Right cardiac atrium (tissue), 5 donors: ENCODE measurements around the gene FAM47B. TPM values are rescaled to one million over a fixed set of nuclear protein-coding genes. Genes with fewer than 3 reads are reported as not detected.
A peak's percentile ranks its signal among the peaks of the same experiment; 100 is the strongest.

Experiments
- ATAC-seq, 2 donors: fragments of 200-7000 bp; cut with Tn5 transposase; one replicate each; pipeline versions ENCODE4 v1.8.0 to v1.9.1; 2020; ENCODE audit warnings: moderate library complexity in 2 of 2, mild to moderate bottlenecking in 1 of 2
- DNase-seq, 3 donors: peaks; one replicate each; pipeline ENCODE4 v3.0.0-alpha.2; 2020
- H3K27ac ChIP-seq: one replicate; pipeline ENCODE4 v1.5.1; 2013; ENCODE audit warnings: mild to moderate bottlenecking, low read length, control low read depth, moderate library complexity
- H3K27me3 ChIP-seq: one replicate; pipeline ENCODE4 v1.6.1; 2013; ENCODE audit not compliant: control insufficient read depth, insufficient read depth
- H3K4me1 ChIP-seq: one replicate; pipeline ENCODE4 v1.6.1; 2013; ENCODE audit warnings: low read length; ENCODE audit not compliant: control insufficient read depth, insufficient read depth
- H3K4me3 ChIP-seq: one replicate; pipeline ENCODE4 v1.5.1; 2013; ENCODE audit warnings: low read length, control low read depth
- H3K9me3 ChIP-seq: one replicate; pipeline ENCODE4 v1.6.1; 2013; ENCODE audit warnings: low read length; ENCODE audit not compliant: control insufficient read depth
- WGBS: extraction: QIAGEN DNeasy Blood & Tissue Kit; methylation state at CpG from one replicate; pipeline ENCODE4 v1.1.7; 2013; 5-methylcytosine and 5-hydroxymethylcytosine counted together
- intact Hi-C, 4 donors: fragments of 100-400 bp; cut with DNase I; formaldehyde crosslinking; loops; one replicate each; pipeline versions ENCODE4 v1.11.0 to v1.14.0; 2022 to 2023
- polyA plus RNA-seq: library from polyadenylated mRNA; stranded (reverse); fragments of 200-250 nt; gene quantifications from one replicate; pipeline ENCODE4 v1.2.3, GENCODE V29; 2013
- total RNA-seq, 4 donors: library from RNA; stranded (reverse); fragmentation: NEBNext Ultra II Directional; extraction: Animal tissue kit (Norgen Biotek cat#: 25700); gene quantifications; one replicate each; pipeline ENCODE4 v1.2.1, GENCODE V29; 2021
- donor health status: healthy with polysubstance abuse.
- donor health status: DM: no; HTN: yes; CAD: no.
- donor health status: DM: no; HTN: no; CAD: no.
- donor health status: DM: no; HTN: yes; CAD: no; lungs with severe emphysema.
- donor health status: DM: yes; HTN: yes; CAD: no.

FAM47B gene
- total and polyA plus RNA-seq, 5 donors: not detected

- Histone ChIP-seq H3K27ac (no peak overlapping the region), H3K4me1 (no peaks in the 10 kb centered on the region), H3K9me3 (no peaks in the 10 kb centered on the region), H3K4me3 (no peak overlapping the region), H3K27me3 (no peaks in the 10 kb centered on the region)
- intact Hi-C loops: no loop called here
- WGBS: 97% methylated on average over 24 of the region's 24 CpGs
- ATAC-seq: no peak
- DNase-seq: peak in 1 of 3 donors; percentile 43
Observed at GRCh38 chrX:34943235-34943634, 639 bp downstream of the FAM47B start.

GRCh38 chrX:34956916-34957315, 14.3 kb downstream of the FAM47B start:
- DNase-seq: no peak
- Histone ChIP-seq H3K9me3 (no peaks in the 10 kb centered on the region), H3K4me3 (no peak overlapping the region), H3K27ac (no peak overlapping the region), H3K27me3 (no peaks in the 10 kb centered on the region), H3K4me1 (no peaks in the 10 kb centered on the region)
- intact Hi-C loops: no loop called here
- ATAC-seq: no peak

- no peak overlapping the region for H3K27ac ChIP-seq
- intact Hi-C loops: no loop called here
- H3K4me1 ChIP-seq: no peaks in the 10 kb centered on the region
- DNase-seq (no peak), ATAC-seq (no peak)
- no peaks in the 10 kb centered on the region for H3K9me3 ChIP-seq
- no peaks in the 10 kb centered on the region for H3K27me3 ChIP-seq
- H3K4me3 ChIP-seq: no peak overlapping the region
Observed at GRCh38 chrX:34961662-34962061, 19.1 kb downstream of the FAM47B start.

GRCh38 chrX:34972206-34972605, 29.6 kb downstream of the FAM47B start:
- DNase-seq (no peak), ATAC-seq (no peak)
- Histone ChIP-seq H3K27me3 (no peaks in the 10 kb centered on the region), H3K9me3 (no peaks in the 10 kb centered on the region), H3K4me3 (no peak overlapping the region), H3K27ac (no peak overlapping the region), H3K4me1 (no peaks in the 10 kb centered on the region)
- 46% methylated on average over 3 of the region's 3 CpGs for WGBS
- intact Hi-C loops: no loop called here

GRCh38 chrX:34978171-34978570, 35.6 kb downstream of the FAM47B start:
- ATAC-seq (no peak), DNase-seq (peak in 1 of 3 donors; percentile 11)
- WGBS: 87% methylated on average over 3 of the region's 3 CpGs

GRCh38 chrX:34987646-34988045, 45.0 kb downstream of the FAM47B start:
- DNase-seq (no peak), ATAC-seq (no peak)
- H3K4me1 ChIP-seq: no peaks in the 10 kb centered on the region
- intact Hi-C loops: no loop called here
- no peaks in the 10 kb centered on the region for H3K27me3 ChIP-seq
- H3K4me3 ChIP-seq: no peak overlapping the region
- 97% methylated on average over 1 of the region's 1 CpG for WGBS
- no peak overlapping the region for H3K27ac ChIP-seq
- H3K9me3 ChIP-seq: no peaks in the 10 kb centered on the region

More at GRCh38 chrX:34978171-34978570, 35.6 kb downstream of the FAM47B start:
- intact Hi-C loops: no loop called here
- Histone ChIP-seq H3K27me3 (no peaks in the 10 kb centered on the region), H3K27ac (no peak overlapping the region), H3K9me3 (no peaks in the 10 kb centered on the region), H3K4me3 (no peak overlapping the region), H3K4me1 (no peaks in the 10 kb centered on the region)
